ENCODE results near the gene DNAJA4. TPM values are rescaled to one million over a fixed set of nuclear protein-coding genes. Genes with fewer than 3 reads are reported as not detected.

Gene DNAJA4
- total and polyA plus RNA-seq, 9 of the 15 experiments (the other 6 are each of a cell fraction or from before 2014, with no cell fraction given), result 0.11 to 1.0 (median 0.16) TPM; not detected in 4

- TF ChIP-seq CUX1 (CRISPR knock-in tag; IDR thresholded peaks at IDR 0.05) (no peak), ARID3A (IDR thresholded peaks at IDR 0.05; ENCODE audit: borderline replicate concordance, low read depth, low read length) (no peak), SRF (CRISPR knock-in tag; IDR thresholded peaks at IDR 0.05) (no peak), MAZ (CRISPR knock-in tag; conservative IDR thresholded peaks at IDR 0.05 in 1 of 2, IDR thresholded peaks at IDR 0.05 in 1 of 2) (no peak), L3MBTL2 (IDR thresholded peaks at IDR 0.05) (peak; percentile 61), POLR2G (IDR thresholded peaks at IDR 0.05; ENCODE audit: low read depth, low read length) (no peak), ZNF436 (CRISPR knock-in tag; IDR thresholded peaks at IDR 0.05) (no peak), CREB5 (CRISPR knock-in tag; IDR thresholded peaks at IDR 0.05) (no peak), EZH2 (IDR thresholded peaks at IDR 0.05; ENCODE audit: borderline replicate concordance, low read depth, low read length) (no peak), NR2C2 (CRISPR knock-in tag; IDR thresholded peaks at IDR 0.05) (no peak), NR2C2 (tag; IDR thresholded peaks at IDR 0.05) (0 out of 2 replicates have a peak, but pooled peaks have one; percentile 21), ZFP30 (CRISPR knock-in tag; IDR thresholded peaks at IDR 0.05; ENCODE audit: borderline replicate concordance) (no peak), ZNF79 (CRISPR knock-in tag; IDR thresholded peaks at IDR 0.05; ENCODE audit: low read depth) (no peak), TAF15 (IDR thresholded peaks at IDR 0.05; ENCODE audit: low read depth, low read length) (no peak), LCOR (CRISPR knock-in tag; IDR thresholded peaks at IDR 0.05) (no peak), ELF1 (tag; IDR thresholded peaks at IDR 0.05) (no peak), MLLT1 (IDR thresholded peaks at IDR 0.05) (no peak), POU5F1 (IDR thresholded peaks at IDR 0.05; ENCODE audit: borderline replicate concordance, low read depth, low read length, partially characterized antibody) (no peak)
These were observed 40.9 kb upstream of the DNAJA4 start (continued) for GRCh38 chr15:78223396-78224022.

All from K562 (cell line).